PFSK-1 (cell line): ENCODE results near the gene PSAP.

Experiments used
- FOXP2 ChIP-seq: optimal IDR thresholded peaks from 2 replicates; pipeline ENCODE3; 2011; ENCODE audit warnings: borderline replicate concordance, control low read depth, inconsistent platforms; ENCODE audit not compliant: insufficient read depth; ENCODE audit errors: extremely low read length, extremely low read depth
- POLR2AphosphoS5 ChIP-seq: IDR thresholded peaks from 2 replicates; pipeline ENCODE4 v1.6.1; 2012; ENCODE audit warnings: low read depth, mild to moderate bottlenecking, control low read depth, low read length, moderate library complexity
- REST ChIP-seq, 2 experiments: IDR thresholded peaks; 2 replicates each; pipeline versions ENCODE4 v1.6.1 to v1.8.0; 2011 to 2012; ENCODE audit warnings: low read depth in 2 of 2, low read length in 2 of 2, control low read depth in 1 of 2, inconsistent platforms in 1 of 2, mild to moderate bottlenecking in 1 of 2, moderate library complexity in 1 of 2; ENCODE audit not compliant: insufficient read depth in 1 of 2
- SIN3A ChIP-seq: IDR thresholded peaks from 2 replicates; pipeline ENCODE4 v1.6.1; 2012; ENCODE audit warnings: mild to moderate bottlenecking, low read length, moderate library complexity, borderline replicate concordance; ENCODE audit not compliant: insufficient read depth
- TAF1 ChIP-seq: IDR thresholded peaks from 2 replicates; pipeline ENCODE4 v1.6.1; 2012; ENCODE audit warnings: low read length, control low read depth, borderline replicate concordance; ENCODE audit not compliant: insufficient read depth

The PSAP gene

GRCh38 chr10:71845410-71846405 lies 5.3 kb downstream of the PSAP start:
- TF ChIP-seq POLR2AphosphoS5 = no peak
- TF ChIP-seq REST (IDR thresholded peaks at IDR 0.05; ENCODE audit: insufficient read depth in 1 of 2, low read depth in 2 of 2, low read length in 2 of 2) = no peak

- TF ChIP-seq TAF1 (no peak), SIN3A (no peak), POLR2AphosphoS5 (no peak), REST (IDR thresholded peaks at IDR 0.05; ENCODE audit: insufficient read depth in 1 of 2, low read depth in 2 of 2, low read length in 2 of 2) (no peak), FOXP2 (no peak)
Measured at GRCh38 chr10:71844695-71845094, 6.4 kb downstream of the PSAP start.

GRCh38 chr10:71844084-71844483 lies 7.0 kb downstream of the PSAP start:
- TF ChIP-seq REST (IDR thresholded peaks at IDR 0.05; ENCODE audit: insufficient read depth in 1 of 2, low read depth in 2 of 2, low read length in 2 of 2) = no peak

GRCh38 chr10:71842856-71843686 lies 8.0 kb downstream of the PSAP start:
- no peak for TF ChIP-seq REST (IDR thresholded peaks at IDR 0.05; ENCODE audit: insufficient read depth in 1 of 2, low read depth in 2 of 2, low read length in 2 of 2)

- TF ChIP-seq REST (IDR thresholded peaks at IDR 0.05; ENCODE audit: insufficient read depth in 1 of 2, low read depth in 2 of 2, low read length in 2 of 2) (no peak), TAF1 (no peak), SIN3A (no peak), POLR2AphosphoS5 (no peak), FOXP2 (no peak)
Measured at GRCh38 chr10:71842422-71842821, 8.6 kb downstream of the PSAP start.
